ENCODE measurements around the gene DLG5.

DLG5 gene

GRCh38 chr10:77913090-77913489 lies 13.5 kb downstream of the DLG5 start:
- Histone ChIP-seq H3K27me3 (ENCODE audit: control insufficient read depth, insufficient read depth, low read length) (no peaks in the 10 kb centered on the region), H3K27ac (ENCODE audit: low read length) (no peak overlapping the region), H3K4me1 (ENCODE audit: control insufficient read depth, insufficient read depth, low read length) (peaks cover 3% of the 10 kb centered on the region; the same call in 1 of the 2 replicates), H3K4me3 (ENCODE audit: low read length) (no peak overlapping the region), H3K36me3 (ENCODE audit: control insufficient read depth, insufficient read depth, low read length) (no peaks in the 10 kb centered on the region), H3K9me3 (ENCODE audit: control insufficient read depth, insufficient read depth, low read length) (no peaks in the 10 kb centered on the region)
- WGBS (ENCODE audit: insufficient coverage, insufficient read length): no CpG with 5 or more reads among the region's 4 CpGs
- no peak for DNase-seq (ENCODE audit: low read depth, low spot score)

DNA sequence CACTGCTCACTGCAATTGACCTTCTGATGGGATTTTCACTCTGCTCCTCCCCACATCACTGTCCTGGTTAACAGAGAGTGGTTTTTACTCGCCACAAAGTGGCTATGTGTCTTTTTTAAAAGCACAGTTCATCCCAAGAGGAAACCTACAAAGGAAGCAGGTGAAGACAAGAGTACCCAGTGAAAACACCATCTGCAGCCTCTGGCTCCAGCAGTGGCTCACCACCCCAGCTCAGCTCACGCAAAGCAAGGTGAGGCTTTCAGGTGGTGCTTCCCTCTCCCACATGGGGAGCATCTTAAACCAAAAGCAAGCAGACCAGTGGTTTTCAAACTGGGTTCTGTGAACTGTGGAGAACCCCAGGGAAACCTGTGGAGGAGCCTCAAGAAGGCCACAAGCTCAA lies 14.0 kb downstream of the DLG5 start:
- peaks cover 5% of the 10 kb centered on the region for H3K4me1 ChIP-seq (ENCODE audit: control insufficient read depth, insufficient read depth, low read length)
- DNase-seq (ENCODE audit: low read depth, low spot score): no peak
- no peak overlapping the region for H3K27ac ChIP-seq (ENCODE audit: low read length)
- H3K9me3 ChIP-seq (ENCODE audit: control insufficient read depth, insufficient read depth, low read length): no peaks in the 10 kb centered on the region
- no CpG with 5 or more reads among the region's 2 CpGs for WGBS (ENCODE audit: insufficient coverage, insufficient read length)
- H3K36me3 ChIP-seq (ENCODE audit: control insufficient read depth, insufficient read depth, low read length): no peaks in the 10 kb centered on the region
- H3K4me3 ChIP-seq (ENCODE audit: low read length): no peak overlapping the region
- H3K27me3 ChIP-seq (ENCODE audit: control insufficient read depth, insufficient read depth, low read length): no peaks in the 10 kb centered on the region

- no peak overlapping the region for H3K4me3 ChIP-seq (ENCODE audit: low read length)
- no peaks in the 10 kb centered on the region for H3K27me3 ChIP-seq (ENCODE audit: control insufficient read depth, insufficient read depth, low read length)
- no peak overlapping the region for H3K27ac ChIP-seq (ENCODE audit: low read length)
- no peaks in the 10 kb centered on the region for H3K36me3 ChIP-seq (ENCODE audit: control insufficient read depth, insufficient read depth, low read length)
- H3K4me1 ChIP-seq (ENCODE audit: control insufficient read depth, insufficient read depth, low read length): peaks cover 5% of the 10 kb centered on the region
- no peak for DNase-seq (ENCODE audit: low read depth, low spot score)
- no peaks in the 10 kb centered on the region for H3K9me3 ChIP-seq (ENCODE audit: control insufficient read depth, insufficient read depth, low read length)
- WGBS (ENCODE audit: insufficient coverage, insufficient read length): no CpG with 5 or more reads among the region's 7 CpGs
Observed at GRCh38 chr10:77911535-77912123, 14.9 kb downstream of the DLG5 start.

DNA sequence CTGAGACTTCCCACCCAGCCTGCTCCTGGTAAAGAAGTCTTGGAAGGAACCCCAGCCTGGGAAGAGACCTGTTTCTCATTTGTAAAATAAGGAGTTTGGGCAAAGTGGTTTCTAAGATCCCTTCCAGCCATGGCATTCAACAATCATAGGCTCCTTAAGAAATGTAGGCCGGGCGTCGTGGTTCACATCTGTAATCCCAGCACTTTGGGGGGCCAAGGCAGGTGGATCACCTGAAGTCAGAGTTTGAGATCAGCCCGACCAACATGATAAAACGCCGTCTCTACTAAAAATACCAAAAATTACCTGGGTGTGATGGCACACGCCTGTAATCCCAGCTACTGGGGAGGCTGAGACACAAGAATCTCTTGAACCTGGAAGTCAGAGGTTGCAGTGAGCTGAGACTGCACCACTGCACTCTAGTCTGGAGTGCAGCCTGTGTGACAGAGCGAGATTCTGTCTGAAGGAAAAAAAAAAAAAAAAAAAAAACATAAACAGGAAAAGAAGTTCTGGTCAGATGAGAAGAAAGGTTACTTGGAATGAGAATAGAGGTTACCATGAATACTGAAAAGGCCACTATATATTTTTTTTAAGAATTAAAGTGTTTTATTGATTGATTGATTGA lies 15.9 kb downstream of the DLG5 start:
- no peak for DNase-seq (ENCODE audit: low read depth, low spot score)

DNA sequence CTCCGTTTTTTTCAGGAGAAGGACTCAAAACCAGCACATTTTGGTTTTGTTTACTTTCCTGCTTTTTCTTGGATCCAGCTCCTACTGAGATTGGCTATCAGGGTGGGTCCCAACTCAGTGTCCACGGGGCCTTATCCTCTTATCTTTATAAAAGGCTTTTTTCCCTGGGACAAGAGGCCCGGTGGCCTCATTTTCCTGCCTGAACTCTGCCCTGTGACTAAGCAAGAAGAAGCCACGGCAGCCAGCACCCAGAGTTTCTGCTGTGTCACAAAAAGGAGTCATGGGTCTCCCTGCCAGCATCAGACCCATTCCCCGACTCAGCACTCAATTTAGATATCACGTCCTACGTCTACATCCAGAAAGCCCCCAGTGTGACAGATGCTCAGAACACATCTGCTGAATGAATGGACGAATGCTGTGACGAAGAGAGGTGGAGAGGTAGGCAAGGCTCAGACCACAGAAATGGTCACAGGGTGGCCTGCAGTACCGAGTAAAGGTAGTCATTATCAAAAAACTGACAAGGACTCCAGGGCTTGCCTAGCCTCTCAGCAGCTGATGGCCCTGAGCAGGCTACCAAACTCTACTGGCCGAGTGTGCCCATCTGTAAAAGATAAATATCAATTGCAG lies 16.7 kb downstream of the DLG5 start:
- Histone ChIP-seq H3K4me1 (ENCODE audit: control insufficient read depth, insufficient read depth, low read length) (peaks cover 5% of the 10 kb centered on the region), H3K9me3 (ENCODE audit: control insufficient read depth, insufficient read depth, low read length) (no peaks in the 10 kb centered on the region)
- DNase-seq (ENCODE audit: low read depth, low spot score): no peak

More for the DNA sequence above, 15.9 kb downstream of the DLG5 start:
- H3K4me3 ChIP-seq (ENCODE audit: low read length): no peak overlapping the region
- H3K36me3 ChIP-seq (ENCODE audit: control insufficient read depth, insufficient read depth, low read length): no peaks in the 10 kb centered on the region
- H3K4me1 ChIP-seq (ENCODE audit: control insufficient read depth, insufficient read depth, low read length): peaks cover 5% of the 10 kb centered on the region
- no CpG with 5 or more reads among the region's 8 CpGs for WGBS (ENCODE audit: insufficient coverage, insufficient read length)
- no peaks in the 10 kb centered on the region for H3K9me3 ChIP-seq (ENCODE audit: control insufficient read depth, insufficient read depth, low read length)
- H3K27me3 ChIP-seq (ENCODE audit: control insufficient read depth, insufficient read depth, low read length): no peaks in the 10 kb centered on the region
- no peak overlapping the region for H3K27ac ChIP-seq (ENCODE audit: low read length)

GRCh38 chr10:77909021-77909748 lies 17.4 kb downstream of the DLG5 start:
- no peaks in the 10 kb centered on the region for H3K27me3 ChIP-seq (ENCODE audit: control insufficient read depth, insufficient read depth, low read length)
- no peaks in the 10 kb centered on the region for H3K36me3 ChIP-seq (ENCODE audit: control insufficient read depth, insufficient read depth, low read length)
- no peak overlapping the region for H3K4me3 ChIP-seq (ENCODE audit: low read length)
- H3K27ac ChIP-seq (ENCODE audit: low read length): no peak overlapping the region
- H3K4me1 ChIP-seq (ENCODE audit: control insufficient read depth, insufficient read depth, low read length): peaks cover 5% of the 10 kb centered on the region
- no CpG with 5 or more reads among the region's 9 CpGs for WGBS (ENCODE audit: insufficient coverage, insufficient read length)
- no peak for DNase-seq (ENCODE audit: low read depth, low spot score)
- H3K9me3 ChIP-seq (ENCODE audit: control insufficient read depth, insufficient read depth, low read length): no peaks in the 10 kb centered on the region

More for the DNA sequence above, 16.7 kb downstream of the DLG5 start:
- Histone ChIP-seq H3K36me3 (ENCODE audit: control insufficient read depth, insufficient read depth, low read length) (no peaks in the 10 kb centered on the region), H3K4me3 (ENCODE audit: low read length) (no peak overlapping the region), H3K27ac (ENCODE audit: low read length) (no peak overlapping the region), H3K27me3 (ENCODE audit: control insufficient read depth, insufficient read depth, low read length) (no peaks in the 10 kb centered on the region)
- no CpG with 5 or more reads among the region's 11 CpGs for WGBS (ENCODE audit: insufficient coverage, insufficient read length)

DNA sequence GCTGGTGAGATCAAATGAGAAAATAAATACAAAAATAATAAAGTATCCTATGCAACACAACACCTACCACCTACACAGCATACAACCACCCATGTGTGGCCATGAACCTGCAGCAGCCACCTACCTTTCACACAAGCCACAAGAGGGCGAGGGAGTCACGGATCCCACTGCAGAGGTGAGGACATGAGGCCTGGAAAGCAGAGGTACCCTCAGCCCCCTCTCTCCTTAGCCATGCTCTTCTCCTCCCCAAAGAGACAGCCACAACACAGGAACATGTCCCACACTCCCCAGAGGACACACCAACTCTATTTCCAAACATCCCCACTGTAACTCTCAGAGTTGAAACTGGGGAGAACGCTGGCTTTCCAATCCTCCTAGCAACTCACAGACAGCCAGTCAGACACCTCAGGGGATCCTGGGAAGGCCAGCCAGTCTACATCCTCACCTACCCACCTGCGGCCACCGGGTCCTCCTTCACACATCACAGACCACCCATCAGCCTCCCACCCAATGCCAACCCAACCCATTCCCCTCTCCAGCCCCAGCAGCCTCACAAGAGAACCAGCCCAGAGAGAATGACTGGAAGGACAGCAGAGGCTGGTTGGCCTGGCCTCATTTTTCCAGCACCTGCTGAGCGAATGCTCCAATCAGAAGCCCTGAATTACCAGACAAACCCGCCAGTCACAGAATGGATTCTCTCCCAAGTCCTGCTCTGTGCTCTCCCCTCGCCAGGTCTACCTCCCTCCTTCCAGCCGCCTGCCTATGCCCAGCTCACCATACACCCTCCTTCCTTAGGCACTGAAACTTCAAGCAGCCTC lies 18.4 kb downstream of the DLG5 start:
- whole genome bisulfite sequencing (ENCODE audit: insufficient coverage, insufficient read length): no CpG with 5 or more reads among the region's 9 CpGs
- Histone ChIP-seq H3K27ac (ENCODE audit: low read length) (no peak overlapping the region), H3K9me3 (ENCODE audit: control insufficient read depth, insufficient read depth, low read length) (no peaks in the 10 kb centered on the region), H3K4me3 (ENCODE audit: low read length) (no peak overlapping the region), H3K4me1 (ENCODE audit: control insufficient read depth, insufficient read depth, low read length) (peaks cover 5% of the 10 kb centered on the region), H3K36me3 (ENCODE audit: control insufficient read depth, insufficient read depth, low read length) (no peaks in the 10 kb centered on the region), H3K27me3 (ENCODE audit: control insufficient read depth, insufficient read depth, low read length) (no peaks in the 10 kb centered on the region)
- no peak for DNase-seq (ENCODE audit: low read depth, low spot score)

GRCh38 chr10:77907462-77907861 lies 19.1 kb downstream of the DLG5 start:
- Histone ChIP-seq H3K4me3 (ENCODE audit: low read length) (no peak overlapping the region), H3K27me3 (ENCODE audit: control insufficient read depth, insufficient read depth, low read length) (no peaks in the 10 kb centered on the region), H3K36me3 (ENCODE audit: control insufficient read depth, insufficient read depth, low read length) (no peaks in the 10 kb centered on the region), H3K9me3 (ENCODE audit: control insufficient read depth, insufficient read depth, low read length) (no peaks in the 10 kb centered on the region), H3K27ac (ENCODE audit: low read length) (no peak overlapping the region), H3K4me1 (ENCODE audit: control insufficient read depth, insufficient read depth, low read length) (peaks cover 5% of the 10 kb centered on the region)
- no peak for DNase-seq (ENCODE audit: low read depth, low spot score)
- WGBS (ENCODE audit: insufficient coverage, insufficient read length): no CpG with 5 or more reads among the region's 3 CpGs

DNA sequence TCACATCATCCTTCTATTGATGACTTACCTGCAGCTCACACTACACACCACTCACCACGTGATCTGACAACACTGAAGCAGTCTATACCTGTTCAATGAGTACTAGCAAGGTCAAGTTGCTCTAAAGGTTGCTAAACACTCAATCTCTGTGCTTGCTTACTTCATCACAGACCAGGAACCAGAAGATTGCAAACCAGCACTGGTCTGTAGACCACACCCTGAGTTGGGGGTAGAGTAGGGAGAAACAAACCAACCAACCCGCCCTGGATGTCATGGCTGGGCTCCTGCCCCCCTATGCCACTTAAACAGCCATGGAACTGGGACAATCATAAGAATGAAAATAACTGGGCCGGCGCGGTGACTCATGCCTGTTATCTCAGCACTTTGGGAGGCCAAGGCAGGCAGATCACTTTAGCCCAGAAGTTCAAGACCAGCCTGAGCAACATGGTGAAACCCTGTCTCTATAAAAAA lies 19.6 kb downstream of the DLG5 start:
- WGBS (ENCODE audit: insufficient coverage, insufficient read length): no CpG with 5 or more reads among the region's 5 CpGs

GRCh38 chr10:77905781-77906180 lies 20.8 kb downstream of the DLG5 start:
- DNase-seq (ENCODE audit: low read depth, low spot score): no peak

More for the DNA sequence above, 19.6 kb downstream of the DLG5 start:
- peaks cover 5% of the 10 kb centered on the region for H3K4me1 ChIP-seq (ENCODE audit: control insufficient read depth, insufficient read depth, low read length)
- no peaks in the 10 kb centered on the region for H3K36me3 ChIP-seq (ENCODE audit: control insufficient read depth, insufficient read depth, low read length)
- H3K27ac ChIP-seq (ENCODE audit: low read length): no peak overlapping the region
- DNase-seq (ENCODE audit: low read depth, low spot score): no peak
- H3K9me3 ChIP-seq (ENCODE audit: control insufficient read depth, insufficient read depth, low read length): no peaks in the 10 kb centered on the region
- no peaks in the 10 kb centered on the region for H3K27me3 ChIP-seq (ENCODE audit: control insufficient read depth, insufficient read depth, low read length)
- no peak overlapping the region for H3K4me3 ChIP-seq (ENCODE audit: low read length)

More at GRCh38 chr10:77905781-77906180, 20.8 kb downstream of the DLG5 start:
- Histone ChIP-seq H3K27me3 (ENCODE audit: control insufficient read depth, insufficient read depth, low read length) (no peaks in the 10 kb centered on the region), H3K4me3 (ENCODE audit: low read length) (no peak overlapping the region), H3K4me1 (ENCODE audit: control insufficient read depth, insufficient read depth, low read length) (peaks cover 3% of the 10 kb centered on the region; the same call in 1 of the 2 replicates), H3K27ac (ENCODE audit: low read length) (no peak overlapping the region), H3K9me3 (ENCODE audit: control insufficient read depth, insufficient read depth, low read length) (no peaks in the 10 kb centered on the region), H3K36me3 (ENCODE audit: control insufficient read depth, insufficient read depth, low read length) (no peaks in the 10 kb centered on the region)
- WGBS (ENCODE audit: insufficient coverage, insufficient read length): no CpG with 5 or more reads among the region's 1 CpG
